SK-N-MC (cell line): ENCODE measurements around the gene PTGDS.

Experiments used
- DNase-seq: peaks from one replicate; pipeline ENCODE4 v3.0.0-alpha.2; 2011; ENCODE audit warnings: low read depth, low spot score
- H3K27ac ChIP-seq: fragments of 200-600 bp; sonication (generic); 2 replicates; pipeline ENCODE4 v1.5.1; 2016; ENCODE audit warnings: mixed run types
- H3K36me3 ChIP-seq: fragments of 200-600 bp; sonication (generic); 2 replicates; pipeline ENCODE4 v1.6.1; 2017; ENCODE audit warnings: antibody characterized with exemption, low read length, mixed read lengths; ENCODE audit not compliant: insufficient read depth
- H3K4me3 ChIP-seq: fragments of 200-600 bp; sonication (generic); 2 replicates; pipeline ENCODE4 v1.5.1; 2016
- H3K9ac ChIP-seq: fragments of 200-600 bp; sonication (generic); 2 replicates; pipeline ENCODE4 v1.8.0; 2017; ENCODE audit warnings: mixed run types, mixed read lengths; ENCODE audit not compliant: insufficient read length
- H3K9me3 ChIP-seq: fragments of 200-600 bp; sonication (generic); 2 replicates; pipeline ENCODE4 v1.6.1; 2017; ENCODE audit warnings: low read depth, mild to moderate bottlenecking, antibody characterized with exemption, low read length, moderate library complexity, mixed read lengths
- EZH2 ChIP-seq: fragments of 200-600 bp; sonication (generic); IDR thresholded peaks from one replicate; pipeline ENCODE4 v1.6.1; 2017; ENCODE audit warnings: antibody characterized with exemption
- FOXP2 ChIP-seq: optimal IDR thresholded peaks from 2 replicates; pipeline ENCODE3; 2011; ENCODE audit warnings: mild to moderate bottlenecking, moderate library complexity; ENCODE audit not compliant: insufficient read depth; ENCODE audit errors: extremely low read length, control extremely low read depth
- POLR2AphosphoS5 ChIP-seq: IDR thresholded peaks from 2 replicates; pipeline ENCODE4 v1.6.1; 2012; ENCODE audit warnings: mild to moderate bottlenecking, low read depth, low read length, borderline replicate concordance

Gene PTGDS

GRCh38 chr9:137006116-137007003 lies 29.1 kb downstream of the PTGDS start:
- no peak overlapping the region for H3K9ac ChIP-seq
- no peak overlapping the region for H3K27ac ChIP-seq
- H3K9me3 ChIP-seq: no peaks in the 10 kb centered on the region
- no peak for DNase-seq
- TF ChIP-seq EZH2 (no peak), FOXP2 (no peak), POLR2AphosphoS5 (no peak)
- no peaks in the 10 kb centered on the region for H3K36me3 ChIP-seq
- no peak overlapping the region for H3K4me3 ChIP-seq

GRCh38 chr9:137007108-137007815 lies 30.0 kb downstream of the PTGDS start:
- no peak overlapping the region for H3K27ac ChIP-seq
- TF ChIP-seq FOXP2 (no peak), EZH2 (no peak), POLR2AphosphoS5 (no peak)
- no peaks in the 10 kb centered on the region for H3K36me3 ChIP-seq
- no peak for DNase-seq
- H3K4me3 ChIP-seq: no peak overlapping the region
- no peaks in the 10 kb centered on the region for H3K9me3 ChIP-seq
- no peak overlapping the region for H3K9ac ChIP-seq

DNA sequence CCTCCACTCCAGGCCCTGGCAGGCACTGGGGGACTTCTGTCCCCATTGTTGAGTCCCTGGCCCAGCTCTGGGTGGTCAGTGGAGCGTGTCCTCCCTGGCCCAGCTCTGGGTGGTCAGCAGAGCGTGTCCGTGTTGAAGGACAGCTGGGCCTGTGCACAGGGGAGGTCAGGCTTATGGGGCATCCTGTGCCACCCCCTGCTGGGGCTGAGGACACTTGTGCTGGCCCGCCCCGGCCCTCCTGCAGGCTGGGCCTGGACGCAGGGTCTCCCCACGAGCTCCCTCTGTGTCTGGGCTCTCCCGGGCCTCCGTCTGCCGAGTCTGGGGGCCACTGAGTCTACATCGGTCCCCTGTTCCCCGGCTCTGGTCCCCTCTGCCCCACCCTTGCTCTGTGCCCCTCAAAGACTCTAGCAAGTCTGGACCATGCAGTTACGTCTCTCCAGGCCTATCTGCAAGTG lies 30.5 kb downstream of the PTGDS start:
- Histone ChIP-seq H3K4me3 (no peak overlapping the region), H3K27ac (no peak overlapping the region), H3K36me3 (no peaks in the 10 kb centered on the region), H3K9ac (no peak overlapping the region), H3K9me3 (no peaks in the 10 kb centered on the region)
- no peak for DNase-seq
- no peak for TF ChIP-seq EZH2
- TF ChIP-seq POLR2AphosphoS5: no peak
- TF ChIP-seq FOXP2: no peak

- no peak for DNase-seq
- H3K27ac ChIP-seq: no peak overlapping the region
- TF ChIP-seq FOXP2: no peak
- no peak for TF ChIP-seq POLR2AphosphoS5
- no peak for TF ChIP-seq EZH2
- no peak overlapping the region for H3K4me3 ChIP-seq
- H3K36me3 ChIP-seq: no peaks in the 10 kb centered on the region
- no peak overlapping the region for H3K9ac ChIP-seq
- H3K9me3 ChIP-seq: no peaks in the 10 kb centered on the region
Measured at GRCh38 chr9:137008312-137008711, 31.0 kb downstream of the PTGDS start.

GRCh38 chr9:137009217-137009616 lies 31.9 kb downstream of the PTGDS start:
- no peak overlapping the region for H3K9ac ChIP-seq
- no peaks in the 10 kb centered on the region for H3K9me3 ChIP-seq
- H3K36me3 ChIP-seq: no peaks in the 10 kb centered on the region
- no peak for DNase-seq
- no peak overlapping the region for H3K27ac ChIP-seq
- H3K4me3 ChIP-seq: no peak overlapping the region
- TF ChIP-seq EZH2 (no peak), FOXP2 (no peak), POLR2AphosphoS5 (no peak)

GRCh38 chr9:137009938-137010732 lies 32.8 kb downstream of the PTGDS start:
- H3K4me3 ChIP-seq: no peak overlapping the region

DNA sequence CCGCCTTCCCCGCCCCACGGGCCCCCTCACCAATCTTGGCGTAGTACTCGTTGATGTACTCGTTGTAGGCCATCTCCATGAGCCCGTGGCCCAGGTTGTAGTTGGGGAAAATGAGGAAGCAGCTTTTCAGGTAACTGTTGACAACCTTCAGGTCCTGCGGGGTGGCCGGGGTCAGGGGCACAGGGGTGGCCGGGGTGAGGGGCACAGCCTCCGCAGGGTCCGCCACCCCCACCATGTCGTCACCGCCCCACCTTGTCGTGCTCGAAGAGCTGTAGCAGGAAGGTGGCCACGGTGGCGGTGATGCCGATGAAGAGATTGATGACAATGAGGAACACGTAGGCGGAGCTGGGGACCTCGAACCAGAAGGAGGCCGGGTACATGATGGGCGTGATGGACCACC lies 33.9 kb downstream of the PTGDS start:
- no peak overlapping the region for H3K9ac ChIP-seq
- no peak overlapping the region for H3K27ac ChIP-seq
- TF ChIP-seq EZH2 (no peak), FOXP2 (no peak), POLR2AphosphoS5 (no peak)
- no peak for DNase-seq
- H3K36me3 ChIP-seq: no peaks in the 10 kb centered on the region
- H3K4me3 ChIP-seq: no peak overlapping the region
- no peaks in the 10 kb centered on the region for H3K9me3 ChIP-seq

More at GRCh38 chr9:137009938-137010732, 32.8 kb downstream of the PTGDS start:
- TF ChIP-seq EZH2: no peak
- no peak for TF ChIP-seq FOXP2
- TF ChIP-seq POLR2AphosphoS5: no peak
- DNase-seq: no peak
- Histone ChIP-seq H3K9ac (no peak overlapping the region), H3K36me3 (no peaks in the 10 kb centered on the region), H3K9me3 (no peaks in the 10 kb centered on the region), H3K27ac (no peak overlapping the region)

- no peak overlapping the region for H3K4me3 ChIP-seq
- DNase-seq: no peak
- no peaks in the 10 kb centered on the region for H3K36me3 ChIP-seq
- H3K9ac ChIP-seq: no peak overlapping the region
- H3K27ac ChIP-seq: no peak overlapping the region
- no peak for TF ChIP-seq FOXP2
- TF ChIP-seq EZH2: no peak
- TF ChIP-seq POLR2AphosphoS5: no peak
- H3K9me3 ChIP-seq: no peaks in the 10 kb centered on the region
Measured at GRCh38 chr9:137011907-137012675, 34.8 kb downstream of the PTGDS start.
